Amygdala (tissue), 56 donors: ENCODE results near the gene PCDHB10.
"Not testable (repeated sequence)": the region's sequence is repeated elsewhere in the genome, so short reads cannot be mapped to it uniquely, and the experiment has no call there.

ENCODE experiments used
- DNase-seq, 56 donors: peaks; one replicate each; lab custom pipeline; 2025; lab: John Stamatoyannopoulos, UW

Gene PCDHB10

GRCh38 chr5:141192110-141192725 is at the start of gene PCDHB10:
TSS of gene PCDHB10 (plus strand) at chr5:141192353. CDS start at chr5:141192553, 200 bp downstream.
- peak in 9 of 56 donors; percentile 2 to 62 (median 24) for DNase-seq

DNA sequence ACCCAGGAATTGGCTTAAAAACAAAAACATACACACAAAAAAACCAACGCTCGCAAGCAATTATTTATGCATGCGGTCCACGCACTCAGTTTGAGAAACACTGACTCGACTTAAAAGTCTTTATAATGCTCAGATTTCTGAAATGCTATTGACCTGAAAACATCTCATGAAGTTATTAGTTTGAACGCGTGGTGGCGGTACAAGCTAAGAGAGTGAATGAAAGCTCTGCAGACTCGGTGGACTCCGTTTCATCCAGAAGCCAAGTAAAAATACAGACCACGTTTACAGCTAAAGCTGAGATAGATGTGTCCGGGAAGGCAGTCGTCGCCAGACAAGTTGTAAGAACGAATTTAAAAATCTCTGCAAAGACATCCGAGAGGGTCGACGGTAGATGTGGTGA is 42.3 kb upstream of the PCDHB10 start, which contains the start of gene PCDHB6:
PCDHB6 (plus strand) TSS at position 246 of the 400 bp plus-strand sequence. CDS start 201 bp downstream, outside the sequence.
- peak in 1 of 56 donors; percentile 5 for DNase-seq

DNA sequence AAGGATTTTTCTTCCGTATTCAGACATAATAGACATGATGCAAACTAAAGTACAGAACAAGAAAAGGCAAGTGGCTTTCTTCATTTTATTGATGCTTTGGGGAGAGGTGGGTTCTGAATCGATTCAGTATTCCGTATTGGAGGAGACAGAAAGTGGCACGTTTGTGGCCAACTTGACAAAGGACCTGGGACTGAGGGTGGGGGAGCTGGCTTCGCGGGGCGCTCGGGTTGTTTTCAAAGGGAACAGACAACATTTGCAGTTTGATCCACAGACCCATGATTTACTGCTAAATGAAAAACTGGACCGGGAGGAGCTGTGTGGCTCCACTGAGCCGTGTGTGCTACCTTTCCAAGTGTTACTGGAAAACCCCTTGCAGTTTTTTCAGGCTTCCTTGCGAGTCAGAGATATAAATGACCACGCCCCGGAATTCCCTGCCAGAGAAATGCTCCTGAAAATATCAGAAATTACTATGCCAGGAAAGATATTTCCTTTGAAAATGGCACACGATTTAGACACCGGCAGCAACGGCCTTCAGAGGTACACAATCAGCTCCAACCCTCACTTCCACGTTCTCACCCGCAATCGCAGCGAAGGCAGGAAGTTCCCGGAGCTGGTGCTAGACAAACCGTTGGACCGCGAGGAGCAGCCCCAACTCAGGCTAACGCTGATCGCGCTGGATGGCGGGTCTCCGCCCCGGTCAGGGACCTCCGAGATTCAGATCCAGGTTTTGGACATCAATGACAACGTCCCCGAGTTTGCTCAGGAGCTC is 41.7 kb upstream of the PCDHB10 start:
- no peak for DNase-seq

GRCh38 chr5:141150993-141151325 is 41.2 kb upstream of the PCDHB10 start:
- no peak for DNase-seq

GRCh38 chr5:141151632-141152031 is 40.5 kb upstream of the PCDHB10 start:
- not testable (repeated sequence) for DNase-seq

DNA sequence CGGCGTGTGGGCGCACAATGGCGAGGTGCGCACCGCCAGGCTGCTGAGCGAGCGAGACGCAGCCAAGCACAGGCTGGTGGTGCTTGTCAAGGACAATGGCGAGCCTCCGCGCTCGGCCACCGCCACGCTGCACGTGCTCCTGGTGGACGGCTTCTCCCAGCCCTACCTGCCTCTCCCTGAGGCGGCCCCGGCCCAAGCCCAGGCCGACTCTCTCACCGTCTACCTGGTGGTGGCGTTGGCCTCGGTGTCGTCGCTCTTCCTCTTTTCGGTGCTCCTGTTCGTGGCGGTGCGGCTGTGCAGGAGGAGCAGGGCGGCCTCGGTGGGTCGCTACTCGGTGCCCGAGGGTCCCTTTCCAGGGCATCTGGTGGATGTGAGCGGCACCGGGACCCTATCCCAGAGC is 40.1 kb upstream of the PCDHB10 start:
- not testable (repeated sequence) for DNase-seq

DNA sequence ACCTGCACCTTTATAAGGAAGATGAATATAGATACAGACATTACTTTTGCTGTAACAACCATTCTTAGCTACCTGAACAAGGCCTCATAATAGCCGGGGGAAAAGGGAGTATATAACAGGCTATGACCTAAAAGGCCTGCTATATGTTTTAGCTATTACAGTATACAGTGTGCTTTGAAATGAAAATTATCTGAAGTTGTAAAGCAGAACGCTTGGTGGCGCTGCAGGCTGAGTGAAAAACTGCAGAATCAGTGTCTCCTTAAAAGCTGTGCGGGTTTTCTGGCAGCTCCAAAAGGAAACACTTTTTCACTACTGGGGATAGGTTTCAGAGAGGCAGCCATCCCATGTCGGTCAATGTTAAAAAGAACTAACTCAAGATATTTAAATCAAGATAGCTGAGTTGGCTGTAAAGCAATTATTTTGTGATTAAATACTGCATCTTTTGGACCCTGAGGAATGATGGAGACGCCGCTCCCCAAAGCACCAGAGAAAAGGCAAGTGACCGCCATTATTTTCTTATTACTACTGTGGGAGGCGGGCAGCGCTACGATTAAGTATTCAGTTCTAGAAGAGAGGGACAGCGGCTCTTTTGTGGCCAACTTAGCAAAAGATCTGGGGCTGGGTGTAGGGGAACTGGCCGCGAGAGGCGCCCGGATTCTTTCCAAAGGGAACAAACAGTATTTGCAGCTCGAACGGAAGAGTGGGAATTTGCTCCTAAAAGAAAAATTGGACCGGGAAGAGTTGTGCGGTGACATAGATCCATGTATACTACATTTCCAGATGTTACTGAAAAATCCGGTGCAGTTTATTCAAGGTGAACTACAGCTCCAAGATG is 36.4 kb upstream of the PCDHB10 start:
- peak in 1 of 56 donors; percentile 9 for DNase-seq

DNA sequence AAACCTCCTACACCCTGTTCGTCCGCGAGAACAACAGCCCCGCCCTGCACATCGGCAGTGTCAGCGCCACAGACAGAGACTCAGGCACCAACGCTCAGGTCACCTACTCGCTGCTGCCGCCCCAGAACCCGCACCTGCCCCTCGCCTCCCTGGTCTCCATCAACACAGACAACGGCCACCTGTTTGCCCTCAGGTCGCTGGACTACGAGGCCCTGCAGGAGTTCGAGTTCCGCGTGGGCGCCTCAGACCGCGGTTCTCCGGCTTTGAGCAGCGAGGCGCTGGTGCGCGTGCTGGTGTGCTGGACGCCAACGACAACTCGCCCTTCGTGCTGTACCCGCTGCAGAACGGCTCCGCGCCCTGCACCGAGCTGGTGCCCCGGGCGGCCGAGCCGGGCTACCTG is 34.8 kb upstream of the PCDHB10 start:
- not testable (repeated sequence) for DNase-seq

DNA sequence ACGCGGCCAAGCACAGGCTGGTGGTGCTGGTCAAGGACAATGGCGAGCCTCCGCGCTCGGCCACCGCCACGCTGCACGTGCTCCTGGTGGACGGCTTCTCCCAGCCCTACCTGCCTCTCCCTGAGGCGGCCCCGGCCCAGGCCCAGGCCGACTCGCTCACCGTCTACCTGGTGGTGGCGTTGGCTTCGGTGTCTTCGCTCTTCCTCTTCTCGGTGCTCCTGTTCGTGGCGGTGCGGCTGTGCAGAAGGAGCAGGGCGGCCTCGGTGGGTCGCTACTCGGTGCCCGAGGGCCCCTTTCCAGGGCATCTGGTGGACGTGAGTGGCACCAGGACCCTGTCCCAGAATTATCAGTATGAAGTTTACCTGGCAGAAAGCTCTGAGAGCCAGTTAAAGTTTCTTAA is 34.3 kb upstream of the PCDHB10 start:
- DNase-seq = not testable (repeated sequence)

DNA sequence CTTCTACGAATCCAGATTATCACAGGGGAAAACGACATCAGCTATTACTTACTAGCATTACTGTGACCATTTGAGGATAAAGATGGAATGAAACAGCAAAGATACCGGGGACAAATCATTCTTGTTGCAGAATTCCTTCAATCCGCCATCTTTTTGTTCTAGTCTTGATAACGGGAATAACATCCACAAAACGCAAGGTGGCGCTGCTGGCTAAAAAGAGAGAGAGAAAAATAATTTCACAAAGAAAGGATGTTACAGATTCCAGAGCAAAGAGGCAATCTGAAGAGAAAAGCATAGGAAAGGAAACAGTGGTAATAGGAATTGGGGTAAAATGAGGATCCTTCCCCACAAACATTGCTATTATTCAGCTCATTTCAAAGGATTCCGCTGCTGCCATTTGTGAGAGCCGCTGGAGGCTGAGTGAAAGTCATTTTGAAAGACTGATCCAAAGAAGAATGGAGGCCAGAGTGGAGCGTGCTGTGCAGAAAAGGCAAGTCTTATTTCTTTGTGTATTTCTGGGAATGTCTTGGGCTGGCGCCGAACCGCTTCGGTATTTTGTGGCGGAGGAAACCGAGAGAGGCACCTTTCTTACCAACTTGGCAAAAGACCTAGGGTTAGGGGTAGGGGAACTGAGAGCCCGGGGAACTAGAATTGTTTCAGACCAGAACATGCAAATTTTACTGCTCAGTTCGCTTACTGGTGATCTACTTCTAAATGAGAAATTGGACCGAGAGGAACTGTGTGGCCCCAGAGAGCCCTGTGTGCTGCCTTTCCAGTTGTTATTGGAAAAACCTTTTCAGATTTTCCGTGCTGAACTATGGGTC is 19.6 kb upstream of the PCDHB10 start, which contains the start of gene PCDHB7:
PCDHB7 (plus strand) TSS at position 264 of the 824 bp plus-strand sequence; CDS start at position 456, 192 bp downstream.
- DNase-seq = peak in 4 of 56 donors; percentile 3 to 19 (median 13)

- not testable (repeated sequence) for DNase-seq
Measured at GRCh38 chr5:141174291-141175104, 17.7 kb upstream of the PCDHB10 start.

GRCh38 chr5:141175933-141176332 is 16.2 kb upstream of the PCDHB10 start:
- no peak for DNase-seq

DNA sequence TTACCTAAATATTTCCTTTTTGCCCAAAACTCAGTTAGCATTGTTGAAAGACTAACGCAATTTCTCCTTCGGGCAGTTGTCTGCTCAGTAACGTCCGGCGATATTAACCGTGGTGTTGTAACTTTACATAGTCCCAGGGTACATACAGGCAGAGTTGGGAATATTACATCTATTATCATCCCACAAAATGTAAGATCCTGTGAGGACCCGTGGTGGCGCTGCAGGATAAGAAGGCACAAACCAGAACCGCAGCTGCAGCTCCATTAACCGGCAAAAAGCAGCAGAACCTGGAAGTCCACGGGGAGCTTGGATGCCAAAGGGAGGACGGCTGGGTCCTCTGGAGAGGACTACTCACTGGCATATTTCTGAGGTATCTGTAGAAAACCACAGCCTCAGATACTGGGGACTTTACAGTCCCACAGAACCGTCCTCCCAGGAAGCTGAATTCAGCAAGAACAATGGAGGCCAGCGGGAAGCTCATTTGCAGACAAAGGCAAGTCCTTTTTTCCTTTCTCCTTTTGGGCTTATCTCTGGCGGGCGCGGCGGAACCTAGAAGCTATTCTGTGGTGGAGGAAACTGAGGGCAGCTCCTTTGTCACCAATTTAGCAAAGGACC is 14.5 kb upstream of the PCDHB10 start, which contains the start of gene PCDHB8:
PCDHB8 (plus strand) TSS at position 214 of the 615 bp plus-strand sequence; CDS start at position 459, 245 bp downstream.
- DNase-seq = not testable (repeated sequence)

DNA sequence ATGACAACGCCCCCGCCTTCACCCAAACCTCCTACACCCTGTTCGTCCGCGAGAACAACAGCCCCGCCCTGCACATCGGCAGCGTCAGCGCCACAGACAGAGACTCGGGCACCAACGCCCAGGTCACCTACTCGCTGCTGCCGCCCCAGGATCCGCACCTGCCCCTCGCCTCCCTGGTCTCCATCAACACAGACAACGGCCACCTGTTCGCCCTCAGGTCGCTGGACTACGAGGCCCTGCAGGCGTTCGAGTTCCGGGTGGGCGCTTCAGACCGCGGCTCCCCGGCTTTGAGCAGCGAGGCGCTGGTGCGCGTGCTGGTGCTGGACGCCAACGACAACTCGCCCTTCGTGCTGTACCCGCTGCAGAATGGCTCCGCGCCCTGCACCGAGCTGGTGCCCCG is 12.8 kb upstream of the PCDHB10 start:
- not testable (repeated sequence) for DNase-seq

- DNase-seq = not testable (repeated sequence)
Measured at GRCh38 chr5:141179876-141180275, 12.3 kb upstream of the PCDHB10 start.

- DNase-seq = no peak
Measured at GRCh38 chr5:141180313-141180712, 11.8 kb upstream of the PCDHB10 start.

- peak in 15 of 56 donors; percentile 3 to 53 (median 29) for DNase-seq
Measured at GRCh38 chr5:141182248-141182647, 9.9 kb upstream of the PCDHB10 start, which contains the start of gene PCDHB16. TSS of gene PCDHB16 (plus strand) at chr5:141182387. CDS start at chr5:141182560, 173 bp downstream.
